HG03095 (cell line): ENCODE data around the gene ARG1.

ENCODE experiments used
- ATAC-seq: cut with Tn5 transposase; IDR thresholded peaks from one replicate; pipeline ENCODE4 v1.9.1; 2021; ENCODE audit warnings: moderate library complexity; ENCODE audit not compliant: unreplicated experiment

ARG1 gene

DNA sequence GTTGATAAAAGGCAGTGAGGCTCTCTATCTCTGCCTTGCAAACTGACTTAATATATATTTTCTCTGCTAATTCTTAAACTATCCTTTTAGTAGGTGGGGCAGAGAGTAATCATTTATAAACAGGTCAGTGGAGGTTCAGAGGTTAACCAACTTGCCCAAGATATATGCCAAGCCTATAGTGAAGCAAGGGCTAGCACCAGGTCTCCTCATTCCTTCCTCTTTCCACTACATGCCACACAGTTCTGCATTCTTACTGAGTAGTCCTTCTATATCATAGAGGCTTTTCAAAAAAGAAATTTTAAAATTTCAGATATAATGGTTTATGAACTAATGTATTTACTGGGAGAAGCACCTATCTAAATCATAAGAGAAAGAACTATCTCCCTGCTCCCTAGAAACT lies 8.5 kb downstream of the ARG1 start:
- ATAC-seq = no peak

DNA sequence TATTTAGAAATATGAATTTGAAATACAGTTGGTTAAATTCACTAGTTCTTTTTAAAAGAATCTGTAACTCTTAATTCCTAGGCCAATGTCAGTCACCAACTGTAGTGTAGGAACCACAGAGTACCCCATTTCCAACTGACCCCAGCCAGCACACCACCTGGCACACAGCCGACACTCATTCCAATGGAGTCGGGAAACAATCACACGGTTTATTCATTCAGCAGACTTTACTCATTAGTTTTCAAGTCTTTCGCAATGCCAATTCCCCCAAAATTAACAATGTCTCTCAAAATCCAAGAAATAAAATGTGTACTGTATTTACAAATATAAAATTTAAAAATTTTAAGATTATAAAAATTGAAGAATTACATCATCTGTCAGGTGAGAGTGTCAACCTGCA lies 13.5 kb downstream of the ARG1 start:
- ATAC-seq = no peak

DNA sequence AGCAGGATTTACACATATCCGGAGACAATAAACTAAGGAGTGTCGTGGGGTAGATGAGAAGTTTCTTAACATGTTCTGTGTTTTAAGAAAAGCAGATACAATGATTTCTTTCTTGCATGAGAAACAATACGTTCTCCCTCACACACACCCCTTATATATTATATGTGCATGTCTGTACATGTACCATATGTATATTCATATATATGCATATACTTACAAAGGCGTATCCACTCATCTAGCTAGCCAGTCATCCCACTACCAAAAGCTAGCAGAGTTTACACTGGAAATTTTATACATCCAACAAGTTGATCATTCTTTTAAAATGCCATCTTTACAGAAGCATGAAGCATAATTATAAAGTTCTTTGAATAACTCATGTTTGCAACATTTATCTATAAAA lies 14.9 kb downstream of the ARG1 start:
- ATAC-seq = no peak

DNA sequence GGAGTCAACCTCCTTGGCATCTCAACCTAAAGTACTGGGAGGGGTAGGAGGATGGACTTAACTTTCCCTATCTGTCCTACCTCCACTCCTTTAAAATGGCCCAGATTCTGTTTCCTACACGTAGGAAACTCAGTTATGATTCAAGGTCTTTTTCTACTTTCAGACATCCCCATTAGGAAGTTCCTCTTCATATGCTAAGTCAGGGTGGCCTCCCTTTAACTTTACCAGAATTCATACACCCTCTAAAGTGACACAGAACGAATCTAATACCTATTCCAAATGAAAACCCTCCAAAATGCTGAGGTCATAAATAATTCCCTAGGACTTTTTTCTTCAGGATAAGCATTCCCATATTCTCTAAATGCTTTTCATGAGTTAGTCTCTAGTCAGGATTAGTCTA lies 15.6 kb downstream of the ARG1 start:
- no peak for ATAC-seq

DNA sequence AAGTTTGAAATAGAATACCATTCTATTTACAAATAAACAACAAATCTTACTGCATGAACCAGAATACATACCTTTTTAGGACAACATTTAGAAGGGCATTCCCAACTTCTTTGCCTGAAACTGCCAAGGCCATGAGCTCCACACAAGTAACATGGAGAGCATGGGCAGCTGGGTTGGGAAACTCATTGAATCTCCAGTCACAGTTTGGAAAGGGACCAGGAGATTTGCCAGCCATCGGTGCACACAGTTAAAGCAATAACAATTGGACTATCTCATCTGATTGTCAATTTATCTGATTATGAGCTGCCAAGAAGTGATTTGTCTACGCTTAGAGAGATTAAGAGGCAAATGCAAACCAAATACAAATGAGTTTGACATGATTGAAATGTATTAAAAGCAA lies 19.9 kb downstream of the ARG1 start:
- no peak for ATAC-seq

DNA sequence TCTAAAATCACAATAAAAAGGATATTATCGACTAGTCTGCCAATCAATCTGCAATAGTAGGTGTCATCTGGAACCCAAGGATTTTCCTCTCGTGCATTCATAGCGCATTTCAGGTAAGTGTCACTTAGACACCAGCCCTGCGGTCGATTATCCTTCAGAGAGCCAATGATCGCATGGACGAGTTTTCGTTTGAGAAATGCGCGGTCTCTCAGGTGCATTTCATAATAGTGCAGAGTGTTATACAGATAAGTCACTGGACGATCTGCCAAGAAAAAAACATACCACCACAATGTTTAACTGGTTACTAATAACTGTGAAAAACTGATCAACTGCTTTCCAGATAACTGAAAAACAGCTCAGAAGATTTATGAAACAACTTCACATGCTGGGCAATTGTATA lies 21.0 kb downstream of the ARG1 start:
- no peak for ATAC-seq

DNA sequence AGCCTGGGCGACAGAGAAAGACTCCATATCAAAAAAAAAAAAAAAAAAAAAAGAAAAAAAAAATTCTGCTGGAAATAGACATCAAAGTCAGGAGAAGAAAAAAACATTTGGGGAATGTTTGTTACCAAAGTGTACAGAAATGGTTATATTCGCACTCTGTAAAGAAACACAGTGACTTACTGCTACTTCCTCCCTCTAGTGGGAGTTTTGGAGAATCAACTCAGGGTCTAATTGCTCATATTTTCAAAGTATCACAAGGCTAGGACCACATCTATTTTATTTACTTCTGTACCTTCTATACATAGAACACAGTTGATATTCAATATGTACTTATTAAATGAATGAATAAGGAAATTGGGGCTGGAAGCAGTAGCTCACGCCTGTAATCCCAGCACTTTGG lies 24.4 kb downstream of the ARG1 start:
- ATAC-seq = no peak

DNA sequence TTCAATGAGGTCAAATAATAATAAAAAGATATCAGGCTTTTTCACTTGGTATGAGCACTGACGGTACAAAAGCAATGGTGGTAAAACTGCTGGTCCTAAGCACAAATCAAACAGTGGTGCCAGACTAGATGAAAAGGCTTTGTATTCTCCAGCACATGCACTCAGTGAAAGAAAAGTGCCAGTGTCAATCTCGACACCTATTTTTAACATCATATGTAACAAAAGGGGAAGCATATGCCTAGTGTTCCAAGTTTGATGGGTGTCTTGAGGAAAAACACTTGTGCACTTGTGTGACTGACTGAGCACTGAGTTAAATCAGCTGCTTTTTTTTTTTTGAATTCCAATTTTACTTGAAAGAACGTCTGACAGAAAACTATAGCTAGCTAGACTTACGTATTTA lies 27.7 kb downstream of the ARG1 start:
- no peak for ATAC-seq

DNA sequence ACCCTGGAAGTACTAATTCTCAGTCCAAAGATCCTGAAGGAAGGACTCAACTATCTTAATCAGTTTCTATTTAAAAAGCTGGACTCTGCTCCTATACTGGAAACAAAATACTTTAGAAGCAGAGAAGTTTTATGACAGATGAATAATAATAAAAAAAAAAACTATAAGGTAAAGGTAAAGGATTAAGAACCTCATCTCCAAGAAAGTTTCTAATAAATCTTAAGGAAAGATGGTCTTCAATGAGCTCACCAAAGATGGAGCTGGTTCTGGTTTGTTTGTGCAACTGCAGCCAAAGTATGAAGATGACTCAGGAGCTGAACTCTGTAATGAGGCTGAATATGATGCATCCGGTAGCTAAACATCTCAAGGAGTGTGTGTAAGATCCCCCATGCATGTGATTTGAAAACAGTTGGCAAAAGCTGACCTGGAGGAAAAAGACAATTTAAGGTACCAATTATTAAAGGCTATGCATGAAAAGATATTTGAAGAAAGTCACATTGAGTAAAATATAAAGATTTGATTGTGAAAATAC lies 29.8 kb downstream of the ARG1 start:
- no peak for ATAC-seq

DNA sequence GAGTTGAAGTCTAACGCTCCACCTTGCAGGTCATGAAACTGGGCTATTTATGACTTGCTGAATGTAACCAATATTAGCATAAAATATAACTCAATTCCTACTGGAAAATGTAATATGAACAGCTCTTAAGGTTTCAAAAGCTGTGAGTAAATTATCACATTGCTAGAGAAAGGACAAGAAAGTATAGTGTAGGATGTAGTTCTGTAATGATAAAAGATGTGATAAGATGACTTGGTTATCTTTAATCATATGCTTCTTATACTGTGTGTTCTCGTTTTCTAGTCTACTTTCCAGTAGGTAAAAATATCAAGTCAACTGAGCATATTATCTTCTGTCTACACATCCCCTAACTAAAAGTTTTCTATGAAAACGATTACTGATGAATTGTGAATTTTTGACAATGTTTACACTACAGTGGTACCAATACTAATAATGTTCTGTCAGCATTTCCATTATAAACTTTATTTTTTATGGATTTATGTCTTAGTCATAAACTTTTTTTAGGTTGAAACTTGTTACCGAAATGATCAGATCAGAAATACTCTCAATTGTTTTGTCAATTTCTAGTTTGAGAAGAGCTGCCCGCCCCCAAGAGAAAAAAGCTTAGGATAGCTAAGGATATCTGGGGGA lies 40.4 kb downstream of the ARG1 start:
- ATAC-seq = no peak

DNA sequence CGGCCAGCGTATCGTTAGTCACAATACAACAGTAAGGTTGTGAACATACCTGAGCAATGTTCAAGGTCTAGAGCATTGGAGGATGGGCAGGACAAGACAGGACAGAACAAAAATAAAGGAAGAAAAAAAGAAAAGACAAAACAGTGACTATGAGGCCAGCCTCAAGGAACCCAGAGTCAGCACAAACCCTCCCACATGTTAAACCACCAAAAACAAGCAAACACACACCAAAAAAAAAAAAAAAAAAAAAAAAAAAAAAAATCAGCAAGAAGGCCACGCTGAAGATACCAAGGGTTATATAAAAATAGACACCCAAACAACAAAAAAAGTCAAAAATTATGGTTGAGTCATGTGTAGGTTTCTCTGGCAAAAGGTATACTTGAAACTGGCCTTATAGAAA lies 42.2 kb downstream of the ARG1 start:
- no peak for ATAC-seq

DNA sequence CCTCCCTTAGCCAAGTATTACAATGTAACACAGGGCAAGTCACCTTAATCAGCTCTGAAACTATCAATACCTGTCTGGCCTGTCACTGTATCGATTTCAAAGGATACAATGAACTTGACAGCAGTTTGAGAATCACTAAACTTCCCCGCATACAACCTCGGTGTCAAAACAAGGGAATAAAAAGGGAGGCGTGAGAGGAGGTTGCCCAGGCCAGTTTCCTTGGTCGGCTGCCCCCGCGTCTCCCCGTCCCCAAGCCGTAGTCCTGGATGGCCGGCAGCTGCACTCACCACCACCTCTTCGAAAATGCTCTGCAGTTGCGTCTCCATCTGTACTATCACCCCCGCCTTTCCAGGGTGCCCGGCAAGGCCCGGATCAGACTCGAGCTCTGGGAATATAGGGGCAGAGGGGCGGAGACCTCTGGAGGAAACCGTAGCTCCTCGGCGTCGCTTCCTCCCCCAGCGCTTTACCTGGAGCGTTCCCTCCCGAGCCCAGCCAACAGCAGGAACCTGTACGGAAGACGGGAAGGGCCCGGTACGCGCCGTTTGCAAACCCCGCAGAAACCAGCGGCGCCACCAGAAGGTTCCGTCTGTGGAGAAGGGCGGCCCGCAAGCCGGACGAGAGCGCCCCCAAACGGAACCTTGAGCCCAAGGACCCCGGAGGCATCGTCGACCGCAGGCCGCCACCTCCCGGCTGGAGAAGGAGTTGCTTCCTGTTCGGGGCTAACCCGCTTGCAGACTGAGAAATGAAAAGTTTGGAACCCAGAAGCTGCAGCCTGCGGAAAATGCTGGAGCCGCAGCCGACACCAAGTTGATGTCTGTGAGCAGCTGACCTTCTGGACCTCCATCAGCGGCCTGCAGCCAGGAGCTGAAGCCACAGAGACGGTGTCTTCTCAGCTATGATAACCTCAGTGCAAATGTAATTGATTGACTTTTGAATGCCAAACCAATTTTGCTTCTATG lies 55.0 kb downstream of the ARG1 start, which contains the start of gene MED23:
Gene MED23, minus strand, starts transcription at position 519 of the 959 bp plus-strand sequence. Its CDS starts 193 bp downstream, at position 326.
- ATAC-seq = peak; percentile 93

DNA sequence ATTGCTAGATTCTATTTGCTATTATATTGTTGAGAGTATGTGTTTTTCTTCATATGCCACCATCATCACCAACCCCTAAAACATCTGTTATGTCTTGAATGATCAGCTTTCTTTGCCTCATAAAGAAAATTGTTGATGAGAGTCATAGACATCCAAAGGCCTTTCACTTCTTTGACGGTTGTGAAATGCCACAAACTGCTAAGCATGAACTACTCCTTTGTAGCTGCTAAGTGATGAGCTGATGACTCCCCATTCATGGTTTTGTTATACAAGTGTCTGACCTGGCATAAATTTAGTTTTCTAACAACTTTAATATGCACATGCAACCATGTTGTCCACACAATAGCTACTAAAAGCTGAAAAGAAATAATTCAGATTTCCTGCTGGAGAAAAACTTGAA lies 55.7 kb downstream of the ARG1 start:
- no peak for ATAC-seq

DNA sequence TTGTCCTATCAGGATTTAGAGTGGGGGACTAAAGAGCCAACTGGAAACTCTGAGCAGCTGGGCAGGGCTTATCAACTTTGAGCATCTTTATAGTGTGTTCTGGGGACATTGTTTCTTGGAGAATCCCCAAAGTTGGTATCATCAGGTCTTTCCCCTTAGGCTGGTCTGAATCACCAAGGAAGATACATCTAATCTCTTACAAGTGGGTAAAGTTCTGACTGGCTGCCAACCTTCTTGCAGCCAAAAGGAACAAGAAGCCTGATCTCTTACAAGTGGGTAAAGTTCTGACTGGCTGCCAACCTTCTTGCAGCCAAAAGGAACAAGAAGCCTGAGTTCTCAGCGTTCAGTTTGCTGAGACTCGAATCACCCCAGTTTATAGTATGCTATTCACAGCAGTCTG lies 56.6 kb downstream of the ARG1 start:
- ATAC-seq = no peak

DNA sequence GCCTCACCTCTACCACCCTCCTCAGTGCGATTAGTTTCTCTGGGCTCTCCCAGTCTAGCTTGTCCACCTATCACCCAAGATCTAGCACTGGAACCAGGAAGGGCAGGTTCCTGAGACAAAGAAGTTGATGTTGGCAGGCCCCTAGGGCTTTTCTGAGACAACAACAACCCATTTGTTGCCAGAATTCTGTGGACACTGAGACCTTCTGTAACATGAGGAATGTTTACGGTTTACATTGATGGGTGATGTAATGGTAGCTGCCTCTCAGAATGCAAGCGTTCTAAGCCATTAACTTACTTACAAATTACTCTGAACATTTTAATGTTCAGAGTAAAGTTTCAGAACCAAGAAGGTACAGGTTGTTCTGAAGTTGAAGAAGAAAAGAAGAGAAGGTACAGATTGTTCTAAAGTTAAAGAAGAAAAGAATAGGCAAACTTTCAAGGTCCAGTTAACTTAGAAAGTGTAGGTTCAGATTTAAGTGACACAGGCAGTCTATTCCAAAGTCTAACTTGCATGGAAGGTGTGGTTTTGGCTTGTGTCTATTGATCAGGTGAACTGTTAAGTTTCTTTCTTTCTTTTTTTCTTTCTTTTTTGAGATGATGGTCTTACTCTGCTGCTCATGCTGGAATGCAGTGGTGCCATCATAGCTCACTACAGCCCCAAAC lies 58.7 kb downstream of the ARG1 start:
- no peak for ATAC-seq
